NCI-H510A (cell line): ENCODE data around the gene CES2.
"Not testable (repeated sequence)": the region's sequence is repeated elsewhere in the genome, so short reads cannot be mapped to it uniquely, and the experiment has no call there.

Experiments
- DNase-seq: peaks from one replicate; lab custom pipeline; 2025; lab: John Stamatoyannopoulos, UW

CES2 gene

GRCh38 chr16:66919569-66920298 lies 15.6 kb upstream of the CES2 start:
- no peak for DNase-seq

DNA sequence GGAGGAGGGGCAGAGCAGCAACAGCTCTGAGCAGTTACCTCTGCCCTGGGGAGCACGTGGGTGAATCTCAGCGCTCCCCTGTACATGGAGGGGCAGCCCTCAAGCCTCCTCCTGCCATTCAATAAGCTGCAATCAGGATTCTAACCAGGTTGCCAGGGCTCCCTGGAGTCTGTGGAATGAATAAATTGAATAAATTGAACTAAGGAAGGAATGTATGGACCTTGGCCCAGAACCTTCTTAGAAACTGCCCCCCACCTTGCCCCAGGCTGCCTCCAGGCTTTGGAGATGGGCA lies 15.1 kb upstream of the CES2 start:
- DNase-seq, result no peak

GRCh38 chr16:66920924-66921680 lies 14.2 kb upstream of the CES2 start:
- no peak for DNase-seq

- DNase-seq, result no peak
Measured at GRCh38 chr16:66921729-66922450, 13.4 kb upstream of the CES2 start.

DNA sequence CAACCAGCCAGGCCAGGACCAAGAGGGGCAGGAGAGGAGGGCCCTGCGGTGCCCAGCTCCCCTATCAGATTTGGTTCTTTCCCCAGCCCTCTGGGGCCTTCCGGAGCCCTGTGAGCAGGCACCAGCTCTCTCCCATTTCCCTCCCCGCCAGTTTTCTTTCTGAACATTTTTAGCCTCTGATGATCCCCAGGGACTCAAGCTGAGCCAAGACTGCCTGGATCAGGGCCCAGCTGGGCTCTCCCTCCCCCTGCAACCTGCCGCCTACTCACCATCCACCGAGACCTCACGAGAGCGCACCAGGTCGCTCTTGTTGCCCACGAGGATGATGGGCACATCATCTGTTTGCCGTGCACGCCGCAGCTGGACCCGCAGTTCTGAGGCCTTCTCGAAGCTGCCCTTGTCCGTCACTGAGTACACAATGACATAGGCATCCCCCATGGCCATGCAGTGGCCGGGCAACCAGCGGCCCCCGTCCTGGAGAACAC lies 12.0 kb upstream of the CES2 start:
- DNase-seq, result no peak

DNA sequence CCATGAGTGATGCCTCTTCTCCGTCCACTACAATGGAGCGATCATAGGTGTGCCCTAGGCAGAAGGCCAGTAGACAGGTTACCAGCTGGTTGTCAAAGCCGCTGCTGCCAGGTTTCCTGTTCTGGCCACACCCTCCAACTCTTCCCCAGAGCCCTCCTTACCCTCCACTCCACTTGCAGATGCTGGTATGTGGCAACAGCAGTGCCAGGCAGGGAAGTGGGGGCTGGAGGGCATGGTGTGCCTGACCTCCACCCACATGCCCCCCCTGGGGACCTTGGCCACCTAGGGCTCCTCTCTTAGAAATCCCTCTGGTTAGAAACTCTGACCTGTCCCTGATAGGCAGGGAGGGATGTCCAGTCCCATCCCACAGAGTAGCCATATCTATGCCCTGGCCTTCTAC lies 11.4 kb upstream of the CES2 start:
- no peak for DNase-seq

GRCh38 chr16:66924527-66925321 lies 10.6 kb upstream of the CES2 start:
- no peak for DNase-seq

DNA sequence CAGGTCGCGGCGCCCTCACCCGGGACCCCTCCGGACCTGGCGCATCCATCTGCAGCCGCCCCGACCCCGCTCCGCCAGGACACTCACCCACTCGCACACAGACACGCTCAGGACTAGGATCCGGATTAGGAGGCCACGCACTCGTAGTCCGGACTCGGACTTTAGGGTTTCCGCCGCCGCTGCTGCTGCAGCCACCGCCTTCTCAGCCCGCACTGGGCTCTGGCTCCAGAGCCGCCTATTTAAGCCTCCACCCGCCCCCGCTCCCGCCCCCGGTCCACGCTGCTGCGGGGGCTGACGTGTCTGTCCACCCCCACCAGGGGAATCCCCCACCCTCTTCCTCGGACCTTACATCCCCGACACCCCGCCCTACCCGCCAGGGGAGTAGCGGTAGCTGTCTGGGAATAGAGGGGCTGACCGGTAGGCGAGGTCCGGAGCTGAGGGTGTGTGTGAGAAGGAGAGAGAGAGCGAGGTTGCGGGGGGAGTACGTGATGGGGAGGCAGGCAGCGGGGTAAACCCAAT lies 9.9 kb upstream of the CES2 start, which contains the start of gene RRAD:
RRAD (minus strand) TSS at position 214 of the 519 bp plus-strand sequence. CDS start 356 bp downstream, outside the sequence.
- DNase-seq, result no peak

DNA sequence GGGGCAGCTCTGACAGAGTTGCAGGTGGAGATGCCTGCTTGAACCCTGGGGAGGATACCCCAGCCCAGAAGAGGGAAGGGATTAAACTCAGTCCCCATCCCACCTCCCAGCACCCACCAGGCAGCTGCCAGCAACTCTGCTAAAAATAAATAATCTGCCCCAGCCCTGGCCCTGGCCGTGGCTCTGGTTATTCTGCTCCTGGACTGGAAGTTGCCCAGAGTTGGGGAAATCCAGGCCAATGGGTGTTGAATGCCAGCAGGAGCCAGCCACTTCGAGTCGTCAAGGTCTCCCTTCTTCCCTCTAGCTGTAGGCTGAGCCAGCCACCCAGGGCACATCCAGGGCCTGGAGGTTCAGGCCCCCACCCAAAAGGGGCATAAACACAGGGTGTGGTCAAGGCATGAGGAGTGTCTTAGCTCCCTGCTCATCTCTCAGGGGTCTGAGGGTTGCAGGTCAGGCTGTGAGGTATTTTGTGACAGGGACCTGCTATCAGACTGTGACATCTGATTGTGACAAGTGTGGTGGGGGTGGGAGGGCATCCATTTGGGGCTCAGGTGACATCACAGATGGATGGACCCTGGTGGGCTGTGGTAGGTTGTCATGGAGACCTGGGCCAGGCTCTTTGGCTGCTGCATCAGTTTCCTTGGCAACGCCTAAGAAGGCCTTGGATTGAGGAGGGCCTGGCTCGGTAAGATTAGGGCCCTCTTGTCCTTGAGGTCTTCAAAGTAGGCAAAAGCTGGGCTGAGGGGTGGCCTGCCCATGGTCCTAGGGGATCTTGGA lies 9.0 kb upstream of the CES2 start:
- DNase-seq, result no peak

- no peak for DNase-seq
Measured at GRCh38 chr16:66926961-66927436, 8.3 kb upstream of the CES2 start.

- DNase-seq, result no peak
Measured at GRCh38 chr16:66927918-66928649, 7.2 kb upstream of the CES2 start.

- DNase-seq, result no peak
Measured at GRCh38 chr16:66928702-66929388, 6.5 kb upstream of the CES2 start.

GRCh38 chr16:66930189-66930588 lies 5.1 kb upstream of the CES2 start:
- no peak for DNase-seq

DNA sequence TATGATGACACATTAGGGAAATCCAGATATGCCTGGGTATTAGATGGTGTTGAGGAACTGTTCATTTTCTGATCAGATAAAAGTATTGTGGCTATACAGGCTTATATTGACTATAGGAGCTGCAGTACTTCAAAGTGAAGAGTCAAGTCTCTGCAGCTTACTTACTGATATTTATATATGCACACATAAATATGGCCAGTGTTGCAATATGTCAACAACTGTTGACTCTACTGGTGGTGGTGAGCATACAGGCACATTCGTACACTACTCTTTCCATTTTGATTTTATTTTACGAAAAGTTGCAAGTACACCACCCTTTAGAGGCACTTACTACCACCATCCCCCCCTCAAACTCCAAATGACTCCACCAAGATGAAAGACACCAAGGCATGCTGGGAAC lies 3.7 kb upstream of the CES2 start:
- DNase-seq, result no peak

- DNase-seq, result no peak
Measured at GRCh38 chr16:66932076-66932475, 3.2 kb upstream of the CES2 start.

DNA sequence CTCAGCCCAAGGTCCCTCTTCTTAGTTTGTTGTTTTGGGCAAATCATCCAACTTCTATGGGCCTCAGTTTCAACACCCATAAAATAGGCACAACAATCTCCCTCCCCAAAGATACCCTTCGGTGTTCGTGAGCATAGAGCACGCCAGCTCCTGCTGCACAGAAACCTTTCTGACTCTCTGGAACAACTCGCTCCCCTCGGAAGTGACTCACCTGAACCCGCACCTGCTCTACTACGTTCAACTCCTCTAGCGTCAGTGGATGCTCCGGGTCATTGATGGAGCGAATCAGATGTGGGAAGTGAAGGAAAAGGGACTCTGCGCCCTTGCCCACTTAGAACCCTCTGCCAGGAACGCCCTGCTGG lies 1.6 kb upstream of the CES2 start:
- DNase-seq, result no peak

- peak; percentile 62 for DNase-seq
Measured at GRCh38 chr16:66934138-66934838, 1.0 kb upstream of the CES2 start, which contains the start of gene CIAO2B. CIAO2B (minus strand) TSS chr16:66934402; CDS start chr16:66934364, 38 bp downstream.

GRCh38 chr16:66934839-66935313 lies 440 bp upstream of the CES2 start:
- not testable (repeated sequence) for DNase-seq

DNA sequence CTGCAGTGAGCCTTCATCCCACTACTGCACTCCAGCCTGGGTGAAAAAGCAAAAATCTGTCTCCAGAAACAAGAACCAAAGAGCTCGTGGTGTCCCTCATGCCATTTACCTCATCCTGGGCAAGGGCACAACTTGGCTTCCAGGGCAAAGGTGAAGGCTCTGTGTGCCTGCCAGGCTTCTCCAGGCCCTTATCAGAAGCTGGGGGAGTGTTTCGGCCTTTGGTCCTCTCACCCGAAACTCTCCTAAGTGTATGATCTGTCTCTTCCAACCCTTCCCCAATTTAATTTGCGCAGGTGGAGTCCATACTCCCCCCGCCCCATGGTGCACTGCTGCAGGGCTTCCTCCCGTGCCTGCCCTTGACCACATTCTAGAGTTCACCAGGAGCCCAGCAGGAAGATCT lies 1.1 kb downstream of the CES2 start:
- DNase-seq, result no peak
